GM18517 (cell line): ENCODE data around the gene LCORL.
"Not testable (repeated sequence)": the region's sequence is repeated elsewhere in the genome, so short reads cannot be mapped to it uniquely, and the experiment has no call there.

ENCODE experiments used
- ATAC-seq: cut with Tn5 transposase; IDR thresholded peaks from one replicate; pipeline ENCODE4 v1.9.1; 2021; ENCODE audit warnings: mild to moderate bottlenecking, moderate library complexity; ENCODE audit not compliant: unreplicated experiment

LCORL gene

DNA sequence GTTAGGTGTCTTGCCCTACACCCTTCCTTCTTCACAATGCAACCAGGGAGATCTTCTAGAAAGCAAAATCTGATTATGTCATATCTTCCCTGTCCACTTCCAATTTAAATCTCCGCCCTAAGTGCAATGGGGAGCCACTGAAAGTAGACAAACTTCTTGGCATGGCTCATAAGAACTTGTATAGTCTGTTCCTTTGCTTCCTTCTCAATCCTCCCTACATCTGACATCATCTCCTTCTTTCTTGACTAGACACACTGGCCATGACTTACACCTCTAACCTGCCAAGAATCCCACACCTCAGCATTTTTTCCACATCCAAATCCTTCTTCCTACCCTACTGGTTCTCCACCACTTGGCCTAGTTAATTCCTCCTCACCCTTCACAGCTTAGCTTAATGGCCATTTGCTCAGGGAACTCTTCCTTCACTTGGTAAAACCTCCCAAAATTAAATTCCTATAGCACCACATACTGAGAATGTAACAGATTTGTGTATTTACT is 155.6 kb downstream of the LCORL start:
- ATAC-seq = no peak

DNA sequence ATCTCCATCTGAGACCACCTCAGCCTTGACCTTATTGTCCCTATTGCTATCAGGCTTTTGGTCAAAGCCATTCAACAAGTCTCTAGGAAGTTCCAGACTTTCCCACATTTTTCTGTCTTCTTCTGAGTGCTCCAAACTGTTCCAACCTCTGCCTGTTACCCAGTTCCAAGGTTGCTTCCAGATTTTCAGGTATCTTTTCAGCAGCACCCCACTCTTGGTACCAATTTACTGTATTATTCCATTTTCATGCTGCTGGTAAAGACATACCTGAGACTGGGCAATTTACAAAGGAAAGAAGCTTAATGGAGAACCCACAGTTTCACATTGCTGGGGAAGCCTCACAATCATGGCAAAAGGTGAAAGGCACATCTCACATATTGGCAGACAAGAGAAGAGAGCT is 159.6 kb downstream of the LCORL start:
- not testable (repeated sequence) for ATAC-seq

DNA sequence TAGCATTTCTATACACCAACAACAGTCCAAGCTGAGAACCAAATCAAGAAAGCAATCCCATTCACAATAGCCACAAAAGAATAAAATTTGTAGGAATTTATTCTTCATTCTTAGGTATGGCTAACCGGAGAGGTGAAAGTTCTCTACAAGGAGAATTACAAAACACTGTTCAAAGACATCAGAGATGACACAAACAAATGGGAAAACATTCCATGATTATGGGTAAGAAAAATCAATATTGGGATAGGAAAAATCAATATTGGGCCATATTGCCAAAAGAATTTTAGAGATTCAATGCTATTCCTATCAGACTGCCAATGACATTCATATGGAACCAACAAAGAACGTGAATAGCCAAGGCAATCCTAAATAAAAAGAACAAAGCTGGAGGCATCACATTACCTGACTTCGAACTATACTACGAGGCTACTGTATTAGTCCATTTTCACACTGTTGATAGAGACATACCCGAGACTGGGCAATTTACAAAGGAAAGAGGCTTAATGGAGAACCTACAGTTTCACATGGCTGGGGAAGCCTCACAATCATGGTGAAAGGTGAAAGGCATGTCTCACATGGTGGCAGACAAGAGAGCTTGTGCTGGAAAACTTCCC is 161.7 kb downstream of the LCORL start:
- no peak for ATAC-seq

DNA sequence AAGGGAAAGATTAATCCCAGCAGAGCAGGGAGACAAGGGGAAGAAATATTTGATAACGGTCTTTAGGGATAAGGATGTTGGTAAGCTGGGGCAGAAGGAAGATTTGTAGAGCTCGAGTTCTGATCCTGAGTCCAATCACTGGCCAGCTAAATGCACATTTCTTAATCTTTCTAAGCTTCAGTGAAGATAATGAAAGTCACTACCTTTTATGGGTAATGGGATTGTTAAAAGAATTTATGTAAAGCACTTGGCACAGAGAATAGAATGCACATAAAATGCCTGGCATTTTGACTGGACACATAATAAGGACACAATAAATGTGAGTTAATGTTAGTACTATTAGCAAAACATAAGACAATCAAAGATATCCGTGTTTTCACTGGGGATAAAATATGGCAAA is 167.5 kb downstream of the LCORL start:
- ATAC-seq = no peak

DNA sequence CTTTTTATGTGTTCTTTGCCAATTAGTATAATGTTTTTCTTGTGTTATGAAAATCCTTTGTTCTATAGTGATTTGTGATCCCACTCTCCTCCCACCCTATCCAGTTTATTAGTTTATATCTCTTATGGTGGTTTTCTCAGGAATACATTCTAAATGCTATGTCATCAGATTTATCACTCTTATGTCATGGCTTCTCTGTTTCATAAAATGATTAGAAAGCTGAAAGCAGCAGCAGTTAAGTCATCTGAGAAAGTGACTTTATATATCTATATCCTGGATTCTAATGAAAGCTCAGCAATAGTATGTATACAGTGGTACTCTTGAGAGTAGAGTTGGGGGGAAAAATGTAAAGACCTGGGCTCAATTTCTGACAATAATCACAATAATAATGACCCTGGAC is 169.6 kb downstream of the LCORL start:
- no peak for ATAC-seq

DNA sequence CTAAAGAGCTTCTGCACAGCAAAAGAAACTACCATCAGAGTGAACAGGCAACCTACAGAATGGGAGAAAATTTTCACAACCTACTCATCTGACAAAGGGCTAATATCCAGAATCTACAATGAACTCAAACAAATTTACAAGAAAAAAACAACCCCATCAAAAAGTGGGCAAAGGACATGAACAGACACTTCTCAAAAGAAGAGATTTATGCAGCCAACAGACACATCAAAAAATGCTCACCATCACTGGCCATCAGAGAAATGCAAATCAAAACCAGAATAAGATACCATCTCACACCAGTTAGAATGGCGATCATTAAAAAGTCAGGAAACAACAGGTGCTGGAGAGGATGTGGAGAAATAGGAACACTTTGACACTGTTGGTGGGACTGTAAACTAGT is 171.3 kb downstream of the LCORL start:
- ATAC-seq = not testable (repeated sequence)

DNA sequence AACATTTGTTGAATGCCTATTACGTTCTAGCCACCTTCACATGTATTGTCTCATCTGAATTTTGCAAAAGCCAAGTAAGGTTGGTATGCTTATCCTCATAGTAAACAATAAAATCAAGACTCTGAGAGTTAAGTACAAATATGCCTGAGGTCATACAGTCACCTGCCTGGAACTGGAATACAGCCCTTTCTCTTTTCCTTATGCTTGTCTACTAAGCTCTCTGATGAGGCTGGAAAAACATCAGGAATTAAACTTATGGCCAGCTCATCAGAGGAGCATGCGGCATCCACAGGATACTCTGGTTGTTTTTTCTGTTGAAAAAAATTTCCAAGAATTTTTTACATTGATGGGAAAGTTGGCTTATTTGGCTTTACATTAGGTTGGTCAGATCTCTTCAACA is 175.3 kb downstream of the LCORL start:
- ATAC-seq = no peak

DNA sequence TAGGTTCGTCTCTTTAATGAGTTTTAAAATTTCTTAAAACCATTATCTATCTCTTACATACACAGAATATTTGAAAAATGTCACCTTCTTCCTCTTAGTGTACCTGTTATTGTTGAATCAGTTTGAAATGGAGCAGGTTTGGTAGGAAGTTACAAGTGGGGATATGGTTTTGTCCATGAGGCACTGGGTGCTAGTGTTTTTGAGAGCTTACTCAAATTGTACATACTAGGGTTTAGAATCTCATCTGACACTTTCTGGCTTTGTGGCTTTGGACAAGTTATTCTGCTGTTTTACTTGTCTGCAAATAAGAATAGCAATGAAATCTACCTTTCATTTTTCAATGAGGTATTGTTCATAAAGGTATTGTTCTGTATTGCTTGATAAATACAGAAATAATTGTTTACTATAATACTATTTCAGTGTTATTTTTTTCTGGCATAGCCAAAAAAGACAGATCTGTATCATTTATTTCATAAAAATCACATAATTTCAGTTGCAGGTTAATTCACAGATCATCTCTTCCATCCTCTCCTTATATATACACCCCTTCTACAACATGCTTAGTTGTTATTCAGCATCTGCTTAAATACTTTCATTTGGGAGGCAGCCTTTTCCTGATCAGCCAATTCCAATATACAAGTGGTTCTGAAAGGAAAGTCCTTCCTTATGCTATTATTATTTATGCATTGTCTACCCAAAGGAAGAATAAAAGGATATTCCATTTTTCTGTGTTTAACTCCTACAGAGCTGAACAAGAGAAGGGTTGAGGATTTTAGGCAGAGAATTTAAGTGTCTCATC is 197.5 kb downstream of the LCORL start:
- ATAC-seq = no peak

DNA sequence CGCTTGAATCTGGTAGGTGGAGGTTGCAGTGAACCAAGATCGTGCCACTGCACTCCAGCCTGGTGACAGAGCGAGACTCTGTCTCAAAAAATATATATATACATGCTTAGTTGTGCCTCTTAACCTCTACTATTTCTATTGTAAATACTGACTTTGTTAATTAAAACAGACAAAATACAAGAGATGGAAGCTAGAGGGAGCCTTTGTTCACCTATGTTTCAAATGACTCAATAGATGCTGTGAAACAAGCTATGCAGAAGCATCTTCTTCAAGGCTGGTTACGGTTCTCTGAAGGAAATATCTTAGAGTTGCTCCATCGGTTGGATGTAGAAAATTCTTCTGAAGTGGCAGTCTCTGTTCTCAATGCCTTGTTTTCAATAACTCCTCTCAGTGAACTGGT is 204.5 kb downstream of the LCORL start:
- ATAC-seq = peak; percentile 80

DNA sequence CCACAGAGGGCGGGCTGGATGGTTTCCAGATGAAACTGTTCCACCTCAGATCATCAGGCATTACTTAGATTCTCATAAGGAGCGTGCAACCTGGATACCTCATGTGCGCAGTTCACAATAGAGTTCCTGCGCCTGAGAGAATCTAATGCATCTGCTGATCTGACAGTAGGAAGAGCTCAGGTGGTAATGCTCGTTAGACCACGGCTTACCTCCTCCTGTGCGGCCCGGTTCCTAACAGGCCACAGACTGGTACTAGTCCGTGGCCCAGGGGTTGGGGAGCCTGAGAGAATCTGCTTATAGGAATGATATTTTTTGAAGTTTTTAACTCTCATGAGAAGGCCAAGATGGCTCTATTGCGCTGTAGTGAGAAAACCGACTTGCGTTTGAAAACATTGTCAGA is 205.4 kb downstream of the LCORL start:
- no peak for ATAC-seq

DNA sequence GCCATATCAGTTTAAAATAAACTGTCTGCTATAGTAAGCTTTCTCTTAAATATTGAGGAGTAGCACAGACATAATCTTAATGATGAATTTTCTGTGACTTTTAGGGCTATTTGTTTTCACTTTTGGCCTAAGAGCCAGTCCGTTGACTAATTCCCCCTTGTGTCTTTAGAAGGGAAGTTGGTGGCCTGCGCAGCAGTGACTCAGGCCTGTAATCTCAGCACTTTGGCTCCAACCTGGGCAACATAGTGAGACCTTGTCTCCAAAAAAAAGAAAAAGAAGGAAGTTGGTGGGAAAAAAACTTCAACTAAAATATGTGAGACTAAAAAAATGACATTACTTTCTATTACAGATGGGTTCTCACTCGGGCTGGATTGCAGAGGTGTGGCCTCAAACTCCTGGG is 207.4 kb downstream of the LCORL start:
- ATAC-seq = no peak

DNA sequence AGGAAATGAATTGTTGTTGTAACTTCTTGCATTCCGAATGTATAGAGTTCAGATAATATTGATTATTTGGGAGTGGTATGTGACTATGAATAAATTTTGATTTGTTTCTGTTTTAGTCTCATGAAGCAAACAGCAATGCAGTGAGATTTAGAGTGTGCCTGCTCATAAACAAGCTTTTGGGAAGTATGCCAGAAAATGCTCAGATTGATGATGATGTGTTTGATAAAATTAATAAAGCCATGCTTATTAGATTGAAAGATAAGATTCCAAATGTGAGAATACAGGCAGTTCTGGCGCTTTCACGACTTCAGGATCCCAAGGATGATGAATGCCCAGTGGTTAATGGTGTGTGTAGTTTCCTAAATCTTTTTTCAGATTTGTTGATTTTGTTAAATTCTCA is 208.8 kb downstream of the LCORL start:
- ATAC-seq = no peak

DNA sequence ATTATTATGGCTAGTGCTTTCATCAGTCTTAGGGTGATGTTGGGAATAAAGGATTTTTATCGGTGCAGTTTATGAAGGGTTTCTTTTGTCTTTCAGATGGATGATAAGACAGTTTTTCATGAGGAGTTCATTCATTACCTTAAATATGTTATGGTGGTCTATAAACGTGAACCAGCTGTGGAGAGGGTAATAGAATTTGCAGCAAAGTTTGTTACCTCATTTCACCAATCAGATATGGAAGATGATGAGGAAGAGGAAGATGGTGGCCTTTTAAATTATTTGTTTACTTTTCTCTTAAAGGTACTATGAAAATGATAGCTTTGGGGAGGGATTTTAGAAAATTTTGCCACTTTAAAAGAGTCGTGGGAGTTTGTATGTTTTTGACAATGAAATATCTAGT is 209.4 kb downstream of the LCORL start:
- no peak for ATAC-seq

DNA sequence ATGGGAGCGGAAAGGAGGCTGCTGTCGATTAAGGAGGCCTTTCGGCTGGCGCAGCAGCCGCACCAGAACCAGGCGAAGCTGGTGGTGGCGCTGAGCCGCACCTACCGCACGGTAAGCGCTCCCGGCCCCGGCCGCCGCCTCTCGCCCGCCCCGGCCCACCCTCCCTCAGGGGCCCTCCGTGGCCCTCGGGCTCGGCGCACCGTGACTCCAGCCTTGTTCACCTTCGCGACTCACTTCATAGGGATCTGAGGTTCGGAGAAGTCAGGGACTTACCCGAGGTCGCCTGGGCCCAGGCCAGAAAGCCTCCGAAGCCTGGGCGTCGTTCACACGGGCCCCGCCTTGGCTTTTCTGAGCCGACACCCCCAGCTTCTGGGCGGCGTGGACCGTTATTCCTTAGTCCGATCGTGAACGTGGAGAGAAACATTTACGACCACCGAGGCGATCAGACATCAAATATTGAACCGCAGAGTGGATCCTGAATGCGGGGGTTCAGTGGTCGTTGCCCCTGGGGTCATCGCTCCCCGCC is 210.4 kb downstream of the LCORL start:
- ATAC-seq = peak; percentile 30

DNA sequence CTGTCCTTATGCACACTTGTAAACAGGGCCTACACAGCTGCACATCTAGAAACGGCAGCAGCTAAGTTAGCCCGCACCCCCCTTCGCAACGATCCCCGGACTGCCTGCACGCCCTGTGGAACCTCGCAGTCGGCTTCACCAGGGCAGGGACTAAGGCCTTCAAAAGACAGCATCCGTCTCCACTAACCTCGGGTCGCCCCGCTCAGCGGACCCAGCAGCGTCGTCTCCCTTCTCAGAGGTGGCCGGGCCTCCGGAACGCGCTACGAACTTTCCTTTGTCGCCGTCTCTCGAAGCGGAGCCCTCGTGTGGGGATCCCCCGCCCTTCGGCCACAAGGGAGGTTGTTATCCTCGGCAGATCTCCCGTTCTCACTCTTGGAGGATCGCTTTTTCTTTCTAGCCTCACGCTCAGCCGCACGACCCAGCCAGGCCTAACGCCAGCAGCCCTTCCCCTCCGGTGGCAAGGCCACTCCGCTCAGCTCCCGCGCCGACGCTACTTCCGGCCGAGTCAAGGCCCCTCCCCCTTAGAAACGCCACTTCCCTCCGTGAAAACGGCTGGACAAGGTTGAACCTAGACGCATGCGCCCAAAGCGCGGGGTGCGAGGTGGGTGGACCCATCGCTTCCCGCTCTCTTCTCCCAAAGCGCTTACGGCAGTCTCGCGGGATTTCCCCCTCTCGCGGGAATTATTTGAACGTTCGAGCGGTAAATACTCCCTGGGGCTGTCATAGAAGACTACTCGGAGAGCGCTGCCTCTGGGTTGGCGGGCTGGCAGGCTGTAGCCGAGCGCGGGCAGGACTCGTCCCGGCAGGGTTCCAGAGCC is 211.1 kb downstream of the LCORL start, which contains the start of the genes DCAF16 and NCAPG:
TSS of gene DCAF16 (minus strand) at position 498 of the 818 bp plus-strand sequence. CDS start 6,616 bp downstream, outside the sequence.
TSS of gene NCAPG (plus strand) at position 720 of the 818 bp plus-strand sequence. CDS start 99 bp downstream, outside the sequence.
- peak; percentile 85 for ATAC-seq

DNA sequence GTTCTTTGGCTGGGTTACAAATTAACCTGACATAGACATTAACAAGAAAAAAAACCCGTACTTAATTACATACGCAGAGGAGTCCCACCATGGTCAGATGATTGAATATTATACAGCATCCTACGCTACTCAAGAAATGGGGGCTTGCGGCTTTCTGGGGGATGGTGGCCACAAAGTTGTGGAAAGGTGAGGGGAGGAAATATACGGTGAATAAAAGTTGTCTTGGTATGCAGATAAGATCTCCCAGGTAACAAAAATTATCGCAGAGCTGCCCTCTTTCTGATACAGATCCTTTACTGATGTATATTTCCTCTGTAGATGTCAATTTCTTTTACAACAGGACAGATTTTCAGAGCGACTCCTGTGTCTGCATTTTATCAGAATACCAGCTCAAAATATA is 211.9 kb downstream of the LCORL start:
- ATAC-seq = no peak

DNA sequence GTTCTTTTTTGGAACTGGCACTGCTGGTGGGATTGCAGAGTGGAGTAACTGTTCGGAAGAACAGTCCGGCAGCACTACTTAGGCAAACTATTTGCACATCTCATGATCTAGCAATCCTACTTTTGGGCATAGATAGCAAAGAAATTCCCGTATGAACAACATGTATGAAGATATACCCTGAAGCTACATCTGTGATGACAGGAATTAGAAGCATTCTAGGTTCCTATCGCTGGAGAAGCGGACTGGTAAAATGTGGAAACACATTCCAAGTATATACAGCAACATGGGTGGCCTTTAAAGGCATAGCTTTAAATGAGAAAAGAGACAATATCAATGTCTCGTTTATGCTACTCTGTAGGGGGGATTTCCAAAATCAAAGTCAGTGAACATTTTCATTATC is 214.1 kb downstream of the LCORL start:
- ATAC-seq = no peak

DNA sequence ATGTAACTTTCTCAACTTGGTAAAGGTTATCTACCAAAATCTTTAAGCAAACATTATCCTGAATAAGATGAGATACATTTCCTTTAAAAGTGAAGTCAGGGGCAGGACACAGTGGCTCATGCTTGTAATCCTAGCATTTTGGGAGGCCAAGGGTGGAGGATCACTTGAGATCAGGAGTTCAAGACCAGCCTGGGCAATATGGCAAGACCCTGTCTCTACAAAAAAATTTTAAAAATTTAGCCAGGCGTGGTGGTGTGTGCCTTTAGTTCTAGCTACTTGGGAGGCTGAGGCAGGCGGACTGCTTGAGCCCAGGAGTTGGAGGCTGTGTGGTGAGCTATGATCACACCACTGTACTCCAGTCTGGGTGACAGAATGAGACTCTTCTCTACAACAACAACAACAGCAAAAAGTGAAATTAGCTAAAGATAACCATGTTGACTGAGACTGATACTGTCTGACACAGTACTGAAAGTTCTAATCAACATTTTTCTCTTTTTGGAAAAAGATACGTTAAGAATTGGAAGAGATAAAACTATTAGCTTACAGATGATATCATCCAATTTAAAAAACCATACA is 215.9 kb downstream of the LCORL start:
- ATAC-seq = no peak

DNA sequence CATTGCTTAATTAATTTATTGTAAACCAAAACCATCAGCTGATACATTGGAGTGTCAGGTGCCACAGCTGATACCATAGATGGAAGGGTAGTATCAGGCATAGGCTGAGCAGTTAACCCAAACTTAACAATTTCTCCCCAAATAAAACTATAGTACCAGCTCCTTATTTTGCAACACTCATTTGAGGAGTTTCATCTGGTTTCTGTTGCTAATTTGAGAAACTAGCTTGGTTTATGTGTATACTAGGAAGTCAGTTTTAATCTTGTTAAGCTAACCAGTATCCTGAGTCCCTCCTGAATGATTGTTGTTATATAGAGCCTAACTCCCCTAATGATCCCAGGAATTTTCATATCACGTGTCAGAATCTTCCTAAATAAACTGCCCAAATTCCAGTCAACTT is 223.7 kb downstream of the LCORL start:
- ATAC-seq = no peak

DNA sequence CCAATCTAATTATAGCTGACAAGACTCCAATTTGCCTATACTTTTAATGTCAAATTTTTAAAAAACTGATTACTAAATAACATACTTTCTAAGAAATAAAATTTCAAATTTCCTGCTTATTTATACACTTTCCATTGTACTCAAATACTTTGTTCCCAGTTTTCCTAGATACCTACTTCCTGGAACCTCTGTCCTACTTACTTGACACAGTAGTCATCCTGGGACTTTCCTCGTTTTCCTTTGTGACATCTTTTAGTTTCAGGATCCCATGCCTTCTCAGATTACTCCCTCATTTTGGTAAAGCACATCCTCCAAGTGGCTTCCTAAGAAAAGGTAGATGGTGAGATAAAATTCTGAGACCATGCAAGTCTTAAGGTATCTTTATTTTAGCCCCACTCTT is 226.8 kb downstream of the LCORL start:
- no peak for ATAC-seq
